H1 (cell line): Measurements from ENCODE around the gene ISCA2. TPM values are rescaled to one million over a fixed set of nuclear protein-coding genes. Genes with fewer than 3 reads are reported as not detected.
"Not testable (repeated sequence)": the region's sequence is repeated elsewhere in the genome, so short reads cannot be mapped to it uniquely, and the experiment has no call there.

Experiments used
- CTCF ChIA-PET: fragments of 300-600 bp; sonication (Branson Sonifier 250); formaldehyde crosslinking; loops from one replicate; lab custom pipeline; 2021; ENCODE audit not compliant: partially characterized antibody; lab: Charles Lee
- POLR2A ChIA-PET: fragments of 300-600 bp; sonication (Branson Sonifier 250); formaldehyde crosslinking; loops from one replicate; lab custom pipeline; 2021; ENCODE audit warnings: inconsistent platforms; ENCODE audit not compliant: partially characterized antibody; lab: Charles Lee
- DNase-seq, 2 experiments: peaks; one replicate each; pipeline versions ENCODE4 v3.0.0 to v3.0.0-alpha.2; 2010 to 2022; ENCODE audit warnings: low spot score in 2 of 2, low read depth in 1 of 2, mixed read lengths in 1 of 2
- FAIRE-seq: peaks from 2 replicates; lab custom pipeline; 2011; peaks lifted over from hg19 to GRCh38; lab: Jason Lieb, UNC
- H2AFZ ChIP-seq: 2 replicates; pipeline ENCODE4 v1.8.1; 2012; ENCODE audit warnings: low read length, inconsistent platforms
- H2AK5ac ChIP-seq: 2 replicates; pipeline ENCODE4 v1.6.1; 2013; ENCODE audit warnings: low read depth, low read length
- H2BK120ac ChIP-seq: replicated peaks from 2 replicates; pipeline ENCODE3; 2013; ENCODE audit warnings: low read depth, low read length, inconsistent platforms
- H2BK12ac ChIP-seq: 2 replicates; pipeline ENCODE4 v1.6.1; 2013; ENCODE audit warnings: low read depth, low read length
- H2BK15ac ChIP-seq: 2 replicates; pipeline ENCODE4 v1.6.1; 2013; ENCODE audit warnings: low read length
- H2BK20ac ChIP-seq: 2 replicates; pipeline ENCODE4 v1.6.1; 2013; ENCODE audit warnings: low read length
- H2BK5ac ChIP-seq: 2 replicates; pipeline ENCODE4 v1.6.1; 2013; ENCODE audit warnings: low read depth, low read length
- H3K14ac ChIP-seq: 2 replicates; pipeline ENCODE4 v1.6.1; 2013; ENCODE audit warnings: inconsistent platforms; ENCODE audit not compliant: insufficient read length
- H3K18ac ChIP-seq: 2 replicates; pipeline ENCODE4 v1.6.1; 2013; ENCODE audit warnings: low read length; ENCODE audit errors: extremely low read depth
- H3K23ac ChIP-seq: 2 replicates; pipeline ENCODE4 v1.6.1; 2013; ENCODE audit warnings: inconsistent platforms; ENCODE audit not compliant: insufficient read length
- H3K23me2 ChIP-seq: 2 replicates; pipeline ENCODE4 v1.6.1; 2013; ENCODE audit warnings: low read depth, low read length
- H3K27ac ChIP-seq: 2 replicates; pipeline ENCODE4 v1.6.1; 2011; ENCODE audit warnings: low read depth, low read length, inconsistent platforms
- H3K27me3 ChIP-seq, 4 experiments: replicated peaks in 1 of 4; 1 replicate in 1 of 4; 2 replicates in 3 of 4; pipeline versions ENCODE4 v1.6.1 to v1.8.1; 2011 to 2013; ENCODE audit warnings: low read length in 3 of 4, mild to moderate bottlenecking in 3 of 4, inconsistent platforms in 2 of 4, mixed read lengths in 2 of 4, moderate library complexity in 1 of 4; ENCODE audit not compliant: control insufficient read depth in 3 of 4, insufficient read depth in 3 of 4; ENCODE audit errors: extremely low read depth in 1 of 4
- H3K36me3 ChIP-seq, 4 experiments: 2 replicates each; pipeline versions ENCODE4 v1.6.1 to v1.8.1; 2011 to 2013; ENCODE audit warnings: mild to moderate bottlenecking in 4 of 4, low read length in 3 of 4, moderate library complexity in 2 of 4, control low read depth in 1 of 4, inconsistent platforms in 1 of 4; ENCODE audit not compliant: insufficient read depth in 4 of 4, control insufficient read depth in 2 of 4
- H3K4ac ChIP-seq: replicated peaks from 2 replicates; pipeline ENCODE3; 2013; ENCODE audit warnings: low read length, low read depth, mixed read lengths, inconsistent platforms; ENCODE audit not compliant: insufficient read length
- H3K4me1 ChIP-seq, 4 experiments: replicated peaks in 1 of 4; 1 replicate in 1 of 4; 2 replicates in 3 of 4; pipeline versions ENCODE4 v1.6.1 to v1.8.1; 2011 to 2013; ENCODE audit warnings: low read length in 3 of 4, inconsistent platforms in 2 of 4, mixed read lengths in 1 of 4; ENCODE audit not compliant: insufficient read depth in 4 of 4, control insufficient read depth in 3 of 4
- H3K4me2 ChIP-seq, 2 experiments: 2 replicates each; pipeline versions ENCODE4 v1.6.1 to v1.8.1; 2011 to 2013; ENCODE audit warnings: low read depth in 2 of 2, low read length in 2 of 2, control low read depth in 1 of 2, inconsistent platforms in 1 of 2, mild to moderate bottlenecking in 1 of 2; ENCODE audit not compliant: insufficient read depth in 1 of 2
- H3K4me3 ChIP-seq, 4 experiments: fragments of 200-600, 300-600 bp in 1 of 4; sonication (generic), shearing (Covaris generic), sonication (Bioruptor Twin) in 1 of 4; 2 replicates each; pipeline versions ENCODE4 v1.5.1 to v1.8.1; 2011 to 2016; ENCODE audit warnings: low read length in 4 of 4, low read depth in 3 of 4, control low read depth in 2 of 4, inconsistent platforms in 2 of 4, mild to moderate bottlenecking in 2 of 4, mixed read lengths in 1 of 4, moderate library complexity in 1 of 4; ENCODE audit not compliant: insufficient read depth in 2 of 4; ENCODE audit errors: extremely low read depth in 1 of 4
- H3K56ac ChIP-seq: replicated peaks from 2 replicates; pipeline ENCODE3; 2013; ENCODE audit warnings: low read depth, mild to moderate bottlenecking, mixed read lengths, low read length, inconsistent platforms; ENCODE audit not compliant: insufficient read length
- H3K79me1 ChIP-seq: 2 replicates; pipeline ENCODE4 v1.6.1; 2013; ENCODE audit warnings: low read depth, low read length, control low read depth
- H3K79me2 ChIP-seq, 2 experiments: 2 replicates each; pipeline versions ENCODE4 v1.6.1 to v1.8.1; 2012 to 2013; ENCODE audit warnings: low read length in 2 of 2, mild to moderate bottlenecking in 2 of 2, inconsistent platforms in 1 of 2; ENCODE audit not compliant: insufficient read depth in 2 of 2, control insufficient read depth in 1 of 2
- H3K9ac ChIP-seq, 4 experiments: replicated peaks in 1 of 4; 1 replicate in 1 of 4; 2 replicates in 3 of 4; pipeline versions ENCODE4 v1.6.1 to v1.8.1; 2011 to 2013; ENCODE audit warnings: low read depth in 3 of 4, low read length in 3 of 4, control low read depth in 2 of 4, mild to moderate bottlenecking in 2 of 4, moderate library complexity in 2 of 4, inconsistent platforms in 1 of 4; ENCODE audit errors: extremely low read depth in 1 of 4
- H3K9me3 ChIP-seq, 2 experiments: 2 replicates each; pipeline versions ENCODE4 v1.6.1 to v1.8.1; 2012 to 2013; ENCODE audit warnings: mild to moderate bottlenecking in 2 of 2, moderate library complexity in 2 of 2, control low read depth in 1 of 2, inconsistent platforms in 1 of 2, low read depth in 1 of 2, low read length in 1 of 2, mixed read lengths in 1 of 2; ENCODE audit not compliant: insufficient read depth in 2 of 2
- H4K20me1 ChIP-seq, 2 experiments: replicated peaks in 1 of 2; 2 replicates each; pipeline versions ENCODE3 to v1.8.1; 2011 to 2013; ENCODE audit warnings: inconsistent platforms in 2 of 2, low read length in 2 of 2, mild to moderate bottlenecking in 1 of 2; ENCODE audit not compliant: insufficient read depth in 2 of 2, control insufficient read depth in 1 of 2
- H4K5ac ChIP-seq: 2 replicates; pipeline ENCODE4 v1.6.1; 2013; ENCODE audit warnings: low read length, low read depth, mixed read lengths, inconsistent platforms; ENCODE audit not compliant: insufficient read length
- H4K8ac ChIP-seq: 2 replicates; pipeline ENCODE4 v1.8.0; 2013; ENCODE audit warnings: mild to moderate bottlenecking, moderate library complexity, low read length, inconsistent platforms; ENCODE audit not compliant: insufficient read depth; ENCODE audit errors: extremely low read depth
- H4K91ac ChIP-seq: replicated peaks from 2 replicates; pipeline ENCODE3; 2013; ENCODE audit warnings: low read length, mixed read lengths, inconsistent platforms; ENCODE audit not compliant: insufficient read length
- WGBS, 2 experiments: shearing (Covaris generic) in 1 of 2; methylation state at CpG; one replicate each; pipeline versions ENCODE4 v1.1.6 to v1.1.7; 2013 to 2015; ENCODE audit warnings: low lambda C conversion rate in 2 of 2, mixed read lengths in 2 of 2, inconsistent platforms in 1 of 2, low coverage in 1 of 2, missing lambda C conversion rate in 1 of 2; ENCODE audit not compliant: insufficient replicate concordance in 2 of 2, insufficient coverage in 1 of 2, insufficient read length in 1 of 2; ENCODE audit errors: extremely low coverage in 1 of 2, missing lambda C conversion rate in 1 of 2; 5-methylcytosine and 5-hydroxymethylcytosine counted together
- polyA plus RNA-seq, 7 experiments: library from polyadenylated mRNA; depleted of rRNA in 3 of 7; stranded (reverse) in 5 of 7; unstranded in 2 of 7; fragments of >200 nt in 5 of 7; fragments of 200-250 nt in 2 of 7; gene quantifications; 1 replicate in 5 of 7; 2 replicates in 1 of 7; 4 replicates in 1 of 7; pipeline versions ENCODE4 v1.2.1 to v1.2.3, GENCODE V29; 2011 to 2013; ENCODE audit warnings: missing spikeins in 2 of 7, mixed read lengths in 2 of 7
- total RNA-seq: library from RNA; stranded (reverse); fragmentation: NEBNext Ultra II Directional; extraction: Animal tissue kit (Norgen Biotek cat#: 25700); gene quantifications from 2 replicates; pipeline ENCODE4 v1.2.1, GENCODE V29; 2021

The ISCA2 gene
- total and polyA plus RNA-seq, 2 of the 8 experiments (the other 6 are each of a cell fraction or from before 2014, with no cell fraction given): 43.5 to 78.6 TPM

DNA sequence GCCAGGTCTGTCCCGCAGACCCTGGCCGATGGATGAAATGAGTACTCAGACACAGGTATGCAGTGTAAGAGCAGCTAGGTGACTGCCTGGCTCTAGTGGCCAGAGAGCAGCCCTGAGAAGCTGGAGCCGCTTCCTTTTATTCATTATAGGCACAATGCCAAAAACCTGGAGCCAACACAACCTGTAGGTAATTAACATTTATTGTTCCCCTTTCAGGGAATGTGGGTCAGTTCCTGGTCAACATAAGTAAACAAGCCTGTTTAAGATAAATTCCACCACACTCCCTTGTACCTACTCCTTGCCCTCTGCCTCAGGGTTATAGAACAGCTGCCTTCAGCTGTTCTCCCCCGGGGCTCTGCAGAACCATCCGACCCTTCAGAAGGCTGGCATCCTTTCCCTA is 39.2 kb upstream of the ISCA2 start:
- H3K9me3 ChIP-seq, H3K27ac ChIP-seq, H4K91ac ChIP-seq, H2AFZ ChIP-seq, H3K4me2 ChIP-seq, H2AK5ac ChIP-seq, H3K79me2 ChIP-seq, H3K27me3 ChIP-seq, H3K4me1 ChIP-seq, H3K18ac ChIP-seq, DNase-seq, H4K5ac ChIP-seq, H3K79me1 ChIP-seq, H3K23ac ChIP-seq, H2BK120ac ChIP-seq, H2BK12ac ChIP-seq, H3K9ac ChIP-seq, H4K8ac ChIP-seq, H2BK20ac ChIP-seq, H2BK5ac ChIP-seq, FAIRE-seq, H3K23me2 ChIP-seq, H3K4ac ChIP-seq, H3K36me3 ChIP-seq, H3K14ac ChIP-seq, H3K4me3 ChIP-seq, H4K20me1 ChIP-seq, POLR2A ChIA-PET, H3K56ac ChIP-seq, H2BK15ac ChIP-seq: not testable (repeated sequence)
- WGBS, 2 experiments: 92% methylated on average over 5 of the region's 5 CpGs; no CpG with 5 or more reads in 1 of the 2 experiments
- CTCF ChIA-PET: interaction anchor here (1.2 to 18.2 kb wide), 4 partner anchors 16 to 245 kb away, joined by 3 to 181 read pairs (median 3); no protein-coding TSS in a partner anchor
